Transverse colon (tissue), 4 donors: ENCODE measurements around the gene RASGRP3.

Source experiments
- CTCF ChIP-seq, 5 experiments: fragments of 200-600 bp in 3 of 5; fragments of 450-650 bp in 2 of 5; sonication (generic) in 3 of 5; IDR thresholded peaks; 1 replicate in 2 of 5; 2 replicates in 3 of 5; pipeline ENCODE4 v1.5.1; 2016 to 2017; ENCODE audit warnings: antibody characterized with exemption in 5 of 5, inconsistent platforms in 3 of 5, mild to moderate bottlenecking in 2 of 5, moderate library complexity in 1 of 5
- EP300 ChIP-seq: sonication (generic); formaldehyde crosslinking; IDR thresholded peaks from one replicate; pipeline ENCODE4 v1.6.1; 2017; ENCODE audit warnings: antibody characterized with exemption, low read depth
- POLR2A ChIP-seq: fragments of 450-650 bp; IDR thresholded peaks from one replicate; pipeline ENCODE4 v1.6.1; 2016; ENCODE audit warnings: antibody characterized with exemption, mild to moderate bottlenecking, moderate library complexity
- POLR2AphosphoS5 ChIP-seq, 3 donors: sonication (generic); formaldehyde crosslinking; IDR thresholded peaks; one replicate each; pipeline ENCODE4 v1.6.1; 2016; ENCODE audit warnings: antibody characterized with exemption in 3 of 3

GRCh38 chr2:33595385-33595784 lies 118.9 kb downstream of the RASGRP3 start:
- TF ChIP-seq CTCF (IDR thresholded peaks at IDR 0.05) (no peak), POLR2A (no peak), POLR2AphosphoS5 (IDR thresholded peaks at IDR 0.05) (no peak), EP300 (no peak)
